Measurements from ENCODE around the gene LMTK2.

Gene LMTK2

GRCh38 chr7:98106647-98107312, at the start of gene LMTK2:
Gene LMTK2 (plus strand): TSS chr7:98106862. CDS start chr7:98107178, 316 bp downstream.
- DNase-seq: peak; percentile 85

- no peak for DNase-seq
These were observed 49.5 kb upstream of the LMTK2 start for GRCh38 chr7:98057157-98057556.

- no peak for DNase-seq
These were observed 48.5 kb upstream of the LMTK2 start for GRCh38 chr7:98058186-98058585.

GRCh38 chr7:98064233-98064632, 42.4 kb upstream of the LMTK2 start:
- no peak for DNase-seq

- DNase-seq: no peak
These were observed 40.5 kb upstream of the LMTK2 start for GRCh38 chr7:98066208-98066607.

- DNase-seq: no peak
These were observed 39.6 kb upstream of the LMTK2 start for GRCh38 chr7:98066934-98067507.

- DNase-seq: no peak
These were observed 33.6 kb upstream of the LMTK2 start for GRCh38 chr7:98073047-98073446.

GRCh38 chr7:98075801-98076200, 30.9 kb upstream of the LMTK2 start:
- no peak for DNase-seq

- DNase-seq: no peak
These were observed 28.9 kb upstream of the LMTK2 start for GRCh38 chr7:98077762-98078161.

- DNase-seq: no peak
These were observed 28.3 kb upstream of the LMTK2 start for GRCh38 chr7:98078197-98078870.

- DNase-seq: peak; percentile 30
These were observed 26.6 kb upstream of the LMTK2 start for GRCh38 chr7:98079891-98080648.

- no peak for DNase-seq
These were observed 25.3 kb upstream of the LMTK2 start for GRCh38 chr7:98081319-98081718.

GRCh38 chr7:98084631-98085030, 22.0 kb upstream of the LMTK2 start:
- DNase-seq: no peak

GRCh38 chr7:98085674-98086073, 21.0 kb upstream of the LMTK2 start:
- no peak for DNase-seq

GRCh38 chr7:98086281-98086718, 20.4 kb upstream of the LMTK2 start:
- no peak for DNase-seq

- no peak for DNase-seq
These were observed 18.6 kb upstream of the LMTK2 start for GRCh38 chr7:98088109-98088508.

- no peak for DNase-seq
These were observed 16.5 kb upstream of the LMTK2 start for GRCh38 chr7:98090116-98090515.

- DNase-seq: no peak
These were observed 15.6 kb upstream of the LMTK2 start for GRCh38 chr7:98091061-98091460.

GRCh38 chr7:98091523-98091922, 15.1 kb upstream of the LMTK2 start:
- DNase-seq: no peak

- no peak for DNase-seq
These were observed 9.5 kb upstream of the LMTK2 start for GRCh38 chr7:98097042-98097645.

GRCh38 chr7:98100088-98100487, 6.6 kb upstream of the LMTK2 start:
- DNase-seq: no peak

GRCh38 chr7:98102170-98102569, 4.5 kb upstream of the LMTK2 start:
- no peak for DNase-seq

- no peak for DNase-seq
These were observed 619 bp upstream of the LMTK2 start for GRCh38 chr7:98105942-98106544.

Measured in NCI-H1694 (cell line).